GM10248 (cell line): ENCODE results near the gene ITGBL1.

Experiments used
- CTCF ChIA-PET: fragments of 300-600 bp; sonication (Branson Sonifier 250); formaldehyde crosslinking; extraction: SDS; loops from one replicate; lab custom pipeline; 2021; ENCODE audit warnings: antibody characterized with exemption; lab: Yijun Ruan, JAX
- POLR2A ChIA-PET: fragments of 350-650 bp; sonication (Branson Sonifier 250); formaldehyde crosslinking; extraction: SDS; loops from one replicate; lab custom pipeline; 2020; ENCODE audit warnings: antibody characterized with exemption; lab: Yijun Ruan, JAX
- DNase-seq: peaks from one replicate; pipeline ENCODE4 v3.0.0; 2012; ENCODE audit errors: extremely low spot score
- TF ChIP-seq, protein P1 (sequence below): IDR thresholded peaks from 2 replicates; pipeline ENCODE4 v1.5.1; 2012; ENCODE audit warnings: mild to moderate bottlenecking, low read depth; ENCODE audit errors: extremely low read depth, missing control alignments, control extremely low read depth

The ITGBL1 gene

DNA sequence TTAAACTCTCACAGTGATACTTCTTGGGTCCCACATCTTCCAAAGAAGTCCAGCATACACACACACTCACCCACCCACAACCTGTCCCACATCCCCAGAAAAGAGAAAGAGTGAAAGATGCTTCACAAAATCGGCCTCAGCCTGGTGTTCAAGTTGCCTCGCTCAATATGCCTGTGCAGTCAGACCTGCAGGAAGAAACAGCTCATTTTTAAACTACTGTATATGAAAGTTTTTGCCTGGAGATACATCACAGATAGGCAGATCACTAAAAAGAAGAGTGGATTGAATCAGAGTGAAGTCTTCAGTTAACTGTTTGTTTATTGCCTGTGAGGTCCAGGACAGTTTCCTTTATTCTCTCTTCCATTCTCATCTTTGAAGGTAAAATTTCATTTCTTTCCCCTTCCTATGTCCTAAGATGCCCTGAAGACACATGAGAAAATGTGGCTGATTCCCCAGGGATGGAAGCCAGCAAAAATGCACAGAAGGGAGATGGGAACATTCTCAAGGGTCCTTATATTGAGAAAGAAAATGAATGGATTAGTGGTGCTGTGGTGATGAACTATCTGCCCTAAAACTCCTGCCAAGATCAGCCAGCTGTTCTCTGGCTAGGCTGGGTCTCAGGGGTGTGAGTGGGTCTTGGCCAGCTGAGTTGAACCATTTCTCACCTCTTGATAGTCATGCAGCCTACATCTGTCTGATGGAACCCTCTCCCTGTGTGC, 259.0 kb downstream of the ITGBL1 start:
- no peak for DNase-seq
- POLR2A ChIA-PET, result no interaction called here
- TF ChIP-seq, protein P1, sequence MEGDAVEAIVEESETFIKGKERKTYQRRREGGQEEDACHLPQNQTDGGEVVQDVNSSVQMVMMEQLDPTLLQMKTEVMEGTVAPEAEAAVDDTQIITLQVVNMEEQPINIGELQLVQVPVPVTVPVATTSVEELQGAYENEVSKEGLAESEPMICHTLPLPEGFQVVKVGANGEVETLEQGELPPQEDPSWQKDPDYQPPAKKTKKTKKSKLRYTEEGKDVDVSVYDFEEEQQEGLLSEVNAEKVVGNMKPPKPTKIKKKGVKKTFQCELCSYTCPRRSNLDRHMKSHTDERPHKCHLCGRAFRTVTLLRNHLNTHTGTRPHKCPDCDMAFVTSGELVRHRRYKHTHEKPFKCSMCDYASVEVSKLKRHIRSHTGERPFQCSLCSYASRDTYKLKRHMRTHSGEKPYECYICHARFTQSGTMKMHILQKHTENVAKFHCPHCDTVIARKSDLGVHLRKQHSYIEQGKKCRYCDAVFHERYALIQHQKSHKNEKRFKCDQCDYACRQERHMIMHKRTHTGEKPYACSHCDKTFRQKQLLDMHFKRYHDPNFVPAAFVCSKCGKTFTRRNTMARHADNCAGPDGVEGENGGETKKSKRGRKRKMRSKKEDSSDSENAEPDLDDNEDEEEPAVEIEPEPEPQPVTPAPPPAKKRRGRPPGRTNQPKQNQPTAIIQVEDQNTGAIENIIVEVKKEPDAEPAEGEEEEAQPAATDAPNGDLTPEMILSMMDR, result no peak
- CTCF ChIA-PET, result interaction anchor here (2.2 kb wide), 1 partner anchor 11 kb away, joined by 6 read pairs; no protein-coding TSS in a partner anchor

DNA sequence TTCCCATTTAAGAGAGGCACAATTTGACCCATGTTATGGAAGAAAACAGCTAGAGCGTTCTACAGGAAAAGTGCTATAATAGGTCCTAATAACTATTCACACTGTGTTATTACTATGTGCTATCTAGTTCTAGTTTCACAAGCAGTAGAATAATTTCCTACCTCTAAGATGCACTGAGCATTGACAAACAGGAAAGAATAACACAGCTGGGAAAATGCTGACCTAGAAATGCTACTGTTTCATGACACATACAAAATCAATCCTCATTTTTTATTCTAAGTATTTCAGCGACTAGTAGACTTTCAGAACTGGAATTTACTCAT, 259.5 kb downstream of the ITGBL1 start:
- CTCF ChIA-PET, result interaction anchor here (2.2 kb wide), 1 partner anchor 12 kb away, joined by 6 read pairs; no protein-coding TSS in a partner anchor
- TF ChIP-seq, protein P1, result no peak
- POLR2A ChIA-PET, result no interaction called here
- no peak for DNase-seq

DNA sequence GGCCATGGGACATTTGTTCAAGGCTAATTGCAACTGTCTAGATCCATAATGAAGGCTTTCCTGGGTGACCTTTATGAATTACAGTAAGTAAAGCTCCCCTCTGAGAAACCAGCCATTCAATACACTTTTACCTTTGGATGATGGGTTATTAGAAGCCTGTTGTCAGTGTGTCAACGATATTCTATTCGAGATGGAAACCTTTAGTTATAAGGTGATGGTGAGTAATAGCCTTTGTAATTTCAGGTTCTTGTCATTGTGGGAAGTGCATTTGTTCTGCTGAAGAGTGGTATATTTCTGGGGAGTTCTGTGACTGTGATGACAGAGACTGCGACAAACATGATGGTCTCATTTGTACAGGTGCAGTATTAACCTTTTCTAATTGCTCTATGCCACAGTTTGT, 261.7 kb downstream of the ITGBL1 start:
- POLR2A ChIA-PET, result no interaction called here
- no peak for DNase-seq
- TF ChIP-seq, protein P1, result no peak
- CTCF ChIA-PET, result no interaction called here

DNA sequence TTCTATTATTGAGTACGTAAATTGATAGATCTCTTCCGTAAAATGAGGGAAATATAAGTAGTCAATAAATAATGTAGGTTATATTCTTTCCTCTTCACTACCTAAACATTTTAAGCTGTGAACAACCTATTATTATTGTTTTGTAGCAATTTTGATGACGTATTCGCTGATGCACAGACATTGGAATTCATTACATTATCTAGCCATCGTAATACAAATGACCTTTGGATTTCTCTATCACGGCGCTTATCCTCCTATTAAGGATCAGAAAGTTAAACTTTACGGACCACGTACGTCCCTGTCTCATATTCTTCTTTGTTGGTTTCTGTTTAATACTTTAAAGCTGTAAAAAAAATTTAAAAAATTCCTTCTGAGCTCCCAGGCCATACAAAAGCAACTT, 264.9 kb downstream of the ITGBL1 start:
- CTCF ChIA-PET, result no interaction called here
- TF ChIP-seq, protein P1, result no peak
- DNase-seq, result no peak
- POLR2A ChIA-PET, result no interaction called here

DNA sequence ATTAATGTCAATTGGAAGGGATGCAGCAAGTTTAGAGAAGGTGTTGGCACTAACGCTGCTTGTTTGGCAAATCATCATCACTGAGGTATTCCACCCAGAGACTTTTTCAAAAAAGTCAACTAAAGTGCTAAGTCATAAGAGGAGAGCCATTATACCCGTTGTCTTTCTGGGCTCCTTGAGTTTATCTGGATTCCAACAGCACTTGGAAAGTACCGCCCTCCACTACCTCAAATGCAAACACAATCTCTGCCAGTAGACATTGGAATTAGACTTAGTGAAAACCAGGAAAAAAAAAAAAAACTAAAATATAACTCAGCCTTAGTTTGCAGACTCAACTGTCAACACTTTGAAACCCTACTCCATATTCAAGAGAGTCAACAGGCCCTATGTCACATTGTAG, 266.0 kb downstream of the ITGBL1 start:
- no peak for DNase-seq
- CTCF ChIA-PET, result no interaction called here
- TF ChIP-seq, protein P1, result no peak
- POLR2A ChIA-PET, result no interaction called here

DNA sequence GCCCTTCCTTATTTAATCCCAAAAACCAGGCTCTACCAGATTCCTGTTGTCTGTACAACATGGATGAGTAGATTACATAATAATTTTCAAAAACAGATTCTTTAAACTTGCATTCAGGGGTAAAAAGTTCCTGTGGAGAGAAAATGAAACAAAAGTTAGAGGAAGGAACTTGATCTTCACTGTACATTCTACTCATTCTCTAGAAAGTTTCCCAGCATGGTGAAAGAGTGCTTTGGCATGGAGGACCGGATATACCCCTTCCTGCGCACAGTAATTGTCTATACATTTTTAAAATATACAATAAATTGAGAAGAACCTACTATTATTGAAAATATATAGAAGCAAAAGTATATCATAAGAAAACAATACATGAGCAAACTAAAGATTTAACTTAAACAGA, 274.2 kb downstream of the ITGBL1 start:
- ChIA-PET POLR2A (no interaction called here), CTCF (interaction anchor here (1.2 kb wide), 1 partner anchor 12 kb away, joined by 3 read pairs; no protein-coding TSS in a partner anchor)
- no peak for DNase-seq
- TF ChIP-seq, protein P1, result no peak

DNA sequence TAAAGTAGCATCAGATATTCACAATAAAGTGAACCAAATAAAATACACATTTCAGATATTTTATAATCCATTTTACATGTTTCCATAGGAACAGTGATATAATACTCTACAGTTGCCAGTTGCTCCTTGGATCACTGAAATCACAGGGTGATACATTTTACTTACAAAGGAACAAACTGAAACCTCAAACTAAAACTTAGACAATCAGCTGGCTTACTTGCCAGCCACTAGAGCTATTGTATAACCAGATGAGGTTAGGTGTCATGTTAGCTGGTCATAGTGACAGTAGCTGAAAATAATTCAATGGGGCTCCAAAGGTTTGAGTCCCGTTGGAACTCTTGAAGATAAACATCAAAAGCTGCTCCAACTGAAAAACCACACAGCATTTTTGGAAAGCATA, 274.6 kb downstream of the ITGBL1 start:
- TF ChIP-seq, protein P1, result no peak
- ChIA-PET CTCF (interaction anchor here (1.2 kb wide), 1 partner anchor 12 kb away, joined by 3 read pairs; no protein-coding TSS in a partner anchor), POLR2A (no interaction called here)
- no peak for DNase-seq
